ENCODE results near the gene JPT1.
"Not testable (repeated sequence)": the region's sequence is repeated elsewhere in the genome, so short reads cannot be mapped to it uniquely, and the experiment has no call there.

JPT1 gene

DNA sequence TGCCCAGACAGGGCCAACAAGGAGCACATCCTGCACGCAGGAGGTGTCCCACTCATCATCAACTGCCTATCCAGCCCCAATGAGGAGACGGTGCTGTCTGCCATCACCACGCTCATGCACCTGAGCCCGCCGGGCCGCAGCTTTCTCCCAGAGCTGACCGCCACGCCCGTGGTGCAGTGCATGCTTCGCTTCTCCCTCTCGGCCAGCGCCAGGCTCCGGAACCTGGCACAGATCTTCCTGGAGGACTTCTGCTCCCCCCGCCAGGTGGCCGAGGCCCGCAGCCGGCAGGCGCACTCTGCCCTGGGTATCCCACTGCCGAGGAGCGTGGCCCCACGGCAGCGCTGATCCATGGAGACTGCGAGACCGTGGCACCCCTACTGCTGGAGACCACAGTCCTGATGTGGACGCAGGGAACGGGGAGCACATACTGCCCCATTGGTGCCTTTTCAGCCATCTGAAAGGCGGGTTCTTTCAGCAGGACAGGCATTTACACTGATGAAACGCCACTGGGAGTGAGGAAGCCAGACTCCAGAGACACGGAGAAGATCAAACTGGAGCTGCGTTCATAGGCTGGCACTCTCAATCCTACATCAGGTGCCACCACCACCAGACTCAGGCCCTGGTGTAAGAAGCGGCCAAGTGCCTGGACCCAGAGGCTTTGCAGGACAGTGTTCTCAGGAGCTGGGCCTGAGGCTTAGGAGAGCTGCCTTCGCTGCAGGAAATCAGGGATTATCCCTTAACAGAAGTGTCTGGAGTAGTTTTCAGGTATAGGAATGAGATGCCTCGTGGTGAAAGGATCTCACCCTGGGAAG lies 25.4 kb downstream of the JPT1 start:
- DNase-seq, result no peak

DNA sequence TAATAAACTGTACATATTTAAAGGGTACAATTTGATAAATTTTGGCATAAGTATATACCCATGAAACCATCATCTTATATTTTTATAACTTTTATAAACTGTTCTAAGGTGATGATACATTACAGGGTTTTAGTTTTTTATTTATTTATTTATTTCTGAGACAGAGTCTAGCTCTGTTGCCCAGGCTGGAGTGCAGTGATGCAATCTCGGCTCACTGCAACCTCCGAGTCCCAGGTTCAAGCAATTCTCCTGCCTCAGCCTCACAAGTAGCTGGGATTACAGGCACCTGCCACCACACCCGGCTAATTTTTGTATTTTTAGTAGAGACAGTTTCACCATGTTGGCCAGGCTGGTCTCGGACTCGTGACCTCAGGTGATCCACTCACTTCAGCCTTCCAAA lies 26.4 kb downstream of the JPT1 start:
- DNase-seq, result not testable (repeated sequence)

DNA sequence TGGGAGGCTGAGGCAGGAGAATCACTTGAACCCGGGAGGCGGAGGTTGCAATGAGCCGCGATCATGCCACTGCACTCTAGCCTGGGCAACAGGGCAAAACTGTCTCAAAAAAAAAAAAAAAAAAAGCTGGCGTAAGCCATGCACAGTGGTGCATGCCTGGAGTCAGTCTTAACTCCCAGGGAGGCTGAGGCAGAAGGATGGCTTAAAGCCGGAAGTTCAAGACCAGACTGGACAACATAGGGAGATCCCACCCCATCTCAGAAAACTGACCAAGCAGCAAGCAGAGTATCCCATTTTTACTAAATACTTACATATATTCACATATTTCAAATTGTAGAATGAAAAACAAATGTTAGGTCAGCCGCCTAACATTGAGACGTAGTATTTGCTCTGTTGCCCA lies 27.4 kb downstream of the JPT1 start:
- DNase-seq, result no peak

DNA sequence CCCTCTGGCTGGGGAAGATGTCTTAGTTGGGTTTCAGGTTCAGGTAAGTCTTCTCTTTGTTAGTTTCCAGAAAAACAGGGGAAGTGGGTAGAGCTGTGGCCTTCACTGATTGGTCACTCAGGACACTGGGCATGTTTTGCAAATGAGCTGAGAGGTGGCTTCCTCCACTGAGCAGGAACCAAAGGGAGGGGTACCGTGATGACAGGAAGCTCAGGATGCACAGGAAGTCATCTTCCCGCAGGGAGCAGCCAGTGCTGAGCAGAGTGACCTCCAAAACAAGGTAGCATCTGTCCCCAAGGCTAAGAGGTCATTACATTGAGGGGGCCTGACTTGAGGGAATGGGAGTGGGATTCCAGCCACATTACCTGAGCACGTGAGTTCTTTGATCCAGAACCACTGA lies 28.3 kb downstream of the JPT1 start:
- DNase-seq, result no peak

DNA sequence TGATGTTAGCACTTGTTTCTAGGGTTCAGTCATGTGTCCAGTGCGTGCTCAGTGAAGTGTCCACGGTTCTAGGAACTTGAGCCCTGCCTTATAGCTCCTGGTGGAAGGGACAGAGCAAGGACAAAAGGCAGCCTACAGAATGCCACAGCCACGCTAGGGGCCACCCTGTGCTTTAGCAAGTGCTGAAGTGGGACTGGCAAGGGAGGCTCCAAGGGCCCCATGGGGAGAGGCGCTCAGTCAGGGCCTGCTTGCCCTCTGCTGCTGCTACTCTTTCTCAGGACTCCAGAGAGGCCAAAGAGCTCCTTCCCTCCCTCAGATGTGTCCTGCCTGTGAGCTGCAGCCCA lies 29.5 kb downstream of the JPT1 start:
- DNase-seq, result no peak

DNA sequence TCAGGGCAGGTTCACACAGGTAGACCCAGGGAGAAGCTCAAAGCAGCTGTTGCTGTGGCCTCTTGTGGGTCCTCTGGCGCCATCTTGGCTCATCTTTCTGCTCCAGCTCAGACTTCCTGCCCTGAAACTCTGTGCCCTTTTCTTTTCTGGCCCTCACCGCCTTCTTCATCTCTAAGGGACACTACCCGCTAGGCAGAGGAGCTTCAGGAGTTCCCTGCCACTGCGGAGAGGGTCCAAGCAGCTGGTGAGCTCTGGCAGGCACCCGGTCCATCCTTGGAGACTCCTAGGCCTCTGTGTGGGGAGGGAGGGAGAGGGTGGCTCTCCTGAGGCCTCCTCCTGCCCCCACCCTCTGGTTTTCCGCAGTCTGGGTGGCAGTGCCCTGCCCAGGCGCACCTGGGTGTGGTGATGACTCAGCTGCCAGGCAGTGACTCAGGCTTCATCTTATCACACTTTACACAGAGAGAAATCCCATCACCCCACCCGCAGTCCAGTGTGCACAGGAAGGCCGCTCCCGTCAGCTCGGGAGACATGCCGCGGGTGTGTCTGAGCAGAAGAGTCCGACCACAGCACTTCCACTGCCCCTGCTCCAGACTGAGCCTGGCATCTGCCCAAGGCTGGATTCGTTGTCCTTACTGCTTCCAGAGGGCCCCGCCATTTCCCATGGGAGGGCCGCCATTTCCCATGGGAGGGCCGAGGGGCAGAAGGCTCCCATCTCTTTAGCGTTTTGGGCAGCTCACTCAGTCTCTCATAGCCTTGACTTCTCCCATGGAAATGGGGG lies 30.1 kb downstream of the JPT1 start:
- DNase-seq, result peak; percentile 60

DNA sequence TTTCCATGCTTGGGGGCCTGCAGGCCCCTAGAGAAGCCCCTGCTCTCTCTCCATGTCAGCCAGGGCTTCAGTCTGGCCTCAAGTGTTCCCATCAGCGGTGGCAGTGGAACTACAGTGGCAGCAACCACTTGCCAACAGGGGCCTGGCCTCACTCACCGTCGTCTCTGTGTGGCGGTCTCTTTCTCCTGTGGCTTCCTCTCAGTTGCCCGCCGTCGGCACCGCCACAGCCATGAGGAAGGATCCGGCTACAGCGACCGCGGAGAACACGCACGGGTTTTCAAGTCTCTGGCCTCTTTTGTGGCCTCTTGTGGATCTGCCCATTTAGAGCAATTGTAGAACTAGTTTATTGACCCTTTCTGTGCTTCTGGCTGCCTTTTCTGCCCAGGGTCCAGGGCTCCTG lies 36.0 kb downstream of the JPT1 start:
- no peak for DNase-seq

DNA sequence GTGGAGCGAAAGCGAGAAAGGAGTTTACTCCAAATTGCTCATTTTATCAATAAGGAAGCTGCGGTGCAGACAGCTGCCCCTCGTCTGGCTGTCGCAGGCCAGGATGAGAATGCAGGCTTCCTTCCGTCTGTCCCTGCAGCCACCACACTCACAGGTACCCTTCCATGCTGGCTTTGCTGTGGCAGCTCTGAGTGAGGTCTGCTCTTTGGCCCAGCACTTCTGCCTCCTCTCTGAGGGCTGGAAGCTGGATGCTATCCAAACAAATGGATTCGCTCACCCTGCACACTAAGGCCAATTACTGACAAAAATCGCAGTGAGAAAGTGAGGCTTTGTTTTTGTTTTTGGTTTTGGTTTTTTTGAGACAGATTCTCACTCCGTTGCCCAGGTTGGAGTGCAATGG lies 37.6 kb downstream of the JPT1 start:
- DNase-seq, result no peak

DNA sequence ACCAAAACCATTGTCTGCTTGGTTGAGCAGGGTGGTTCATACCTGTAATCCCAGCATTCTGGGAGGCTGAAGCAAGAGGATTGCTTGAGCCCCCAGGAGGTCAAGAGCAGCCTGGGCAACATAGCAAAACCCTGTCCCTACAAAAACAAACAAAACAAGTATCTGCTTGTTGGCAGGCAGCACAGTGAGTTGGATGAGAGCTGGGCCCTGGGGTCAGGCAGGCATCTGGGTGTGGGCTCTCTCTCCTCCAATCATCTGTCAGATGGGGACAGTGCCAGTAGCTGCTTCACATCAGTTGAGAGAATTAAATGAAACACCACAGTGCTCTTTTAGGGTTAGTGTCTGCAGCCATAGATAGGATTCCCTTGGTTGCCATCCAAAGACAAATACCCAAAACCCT lies 38.8 kb downstream of the JPT1 start:
- no peak for DNase-seq

DNA sequence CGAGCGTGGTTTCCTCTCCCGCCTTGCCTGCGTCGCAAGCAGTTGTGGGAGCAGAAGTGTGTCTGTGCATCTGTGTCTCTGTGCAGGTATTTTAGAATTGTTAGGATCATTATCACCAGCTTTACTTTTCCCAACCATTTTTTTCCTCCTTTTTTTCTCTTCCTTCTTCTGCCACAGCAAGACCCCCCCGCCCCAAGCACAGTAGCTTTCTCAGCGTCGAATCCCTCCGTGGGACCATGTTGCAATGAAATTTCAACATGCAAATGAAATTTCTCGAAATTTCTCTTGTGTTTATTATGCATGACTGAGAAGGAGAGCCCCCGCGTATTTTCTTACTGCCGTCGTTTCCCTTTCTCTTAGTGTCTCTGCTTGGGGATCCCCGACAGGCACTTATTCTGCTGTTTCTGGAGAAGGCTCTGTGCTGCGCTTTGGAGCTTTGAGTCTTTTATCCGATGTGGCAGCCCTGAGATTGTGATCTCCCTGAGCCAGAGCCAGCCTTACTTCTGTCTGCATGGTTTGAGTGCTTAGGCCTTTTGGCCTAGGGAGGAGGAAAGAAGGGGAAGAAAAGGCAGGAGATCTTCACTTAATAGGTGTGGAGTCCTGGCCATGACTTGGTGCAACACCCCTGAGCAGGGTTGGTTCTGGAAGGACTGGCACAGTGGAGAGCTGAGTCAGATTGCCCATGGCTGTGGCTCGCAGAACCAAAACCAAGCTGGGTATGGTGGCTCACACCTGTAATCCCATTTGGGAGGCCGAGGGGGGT lies 39.6 kb downstream of the JPT1 start:
- DNase-seq, result no peak

DNA sequence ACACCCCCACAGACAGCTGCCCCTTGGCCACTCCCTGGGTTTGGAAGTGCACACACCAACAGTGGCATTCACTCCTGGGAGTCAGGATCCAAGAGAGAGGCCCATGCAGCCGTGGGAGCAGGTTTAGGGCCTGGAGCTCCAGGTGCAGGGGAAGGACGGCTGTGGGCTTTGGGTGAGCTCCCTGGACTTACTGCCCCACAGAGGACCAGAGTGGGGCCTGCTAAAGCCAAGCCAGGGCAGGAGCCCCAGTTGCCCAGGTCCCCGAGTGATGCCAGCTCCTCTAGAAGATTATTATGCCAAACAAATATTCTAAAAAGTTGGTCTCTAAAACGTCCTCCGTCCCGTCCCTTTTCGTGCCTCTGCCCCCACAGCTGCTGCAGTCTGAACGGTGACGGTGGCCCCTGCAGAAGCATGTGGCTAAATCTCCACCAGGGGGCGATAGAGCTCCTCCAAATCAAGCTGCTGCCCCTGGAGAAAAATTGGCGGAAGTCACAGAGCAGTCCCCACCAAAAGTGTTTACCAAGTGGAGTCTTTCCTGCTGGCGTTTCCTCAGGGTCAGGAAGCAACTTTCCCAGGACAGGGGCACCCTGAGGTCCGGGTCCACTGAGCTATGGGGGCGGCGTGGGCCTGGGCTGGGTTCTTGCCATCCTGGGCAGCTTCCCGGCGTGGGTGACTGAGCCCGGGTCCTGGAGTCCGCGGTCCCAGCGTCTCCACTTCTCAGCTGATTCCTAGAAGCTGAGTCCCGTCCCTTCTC lies 40.3 kb downstream of the JPT1 start:
- DNase-seq, result peak; percentile 73

DNA sequence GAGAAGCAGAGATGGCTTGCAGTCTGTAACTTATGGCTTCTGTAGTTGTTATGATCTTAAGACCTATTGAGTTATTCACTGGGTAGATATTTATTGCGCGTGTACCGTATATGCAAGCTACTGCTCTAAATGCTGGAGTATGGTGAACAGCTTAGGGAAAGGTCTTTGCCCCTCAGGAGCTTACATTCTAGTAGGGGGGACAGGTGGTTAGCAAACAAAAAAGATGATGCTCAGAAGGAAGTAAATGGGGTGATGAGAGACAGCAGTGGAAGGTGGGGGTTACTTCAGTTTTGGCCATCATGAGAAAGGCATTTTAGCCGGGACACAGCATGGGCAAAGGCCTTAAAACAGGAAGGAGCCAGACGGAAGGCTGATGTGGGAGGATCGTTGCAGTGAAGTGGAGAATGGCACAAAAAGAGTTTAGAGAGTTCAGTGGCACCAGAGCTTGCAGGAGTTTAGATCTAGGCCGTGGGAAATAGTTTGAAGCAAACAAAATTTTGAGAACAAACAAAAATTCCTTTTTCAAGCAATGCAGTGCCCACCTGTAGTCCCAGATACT lies 42.5 kb downstream of the JPT1 start:
- DNase-seq, result no peak

DNA sequence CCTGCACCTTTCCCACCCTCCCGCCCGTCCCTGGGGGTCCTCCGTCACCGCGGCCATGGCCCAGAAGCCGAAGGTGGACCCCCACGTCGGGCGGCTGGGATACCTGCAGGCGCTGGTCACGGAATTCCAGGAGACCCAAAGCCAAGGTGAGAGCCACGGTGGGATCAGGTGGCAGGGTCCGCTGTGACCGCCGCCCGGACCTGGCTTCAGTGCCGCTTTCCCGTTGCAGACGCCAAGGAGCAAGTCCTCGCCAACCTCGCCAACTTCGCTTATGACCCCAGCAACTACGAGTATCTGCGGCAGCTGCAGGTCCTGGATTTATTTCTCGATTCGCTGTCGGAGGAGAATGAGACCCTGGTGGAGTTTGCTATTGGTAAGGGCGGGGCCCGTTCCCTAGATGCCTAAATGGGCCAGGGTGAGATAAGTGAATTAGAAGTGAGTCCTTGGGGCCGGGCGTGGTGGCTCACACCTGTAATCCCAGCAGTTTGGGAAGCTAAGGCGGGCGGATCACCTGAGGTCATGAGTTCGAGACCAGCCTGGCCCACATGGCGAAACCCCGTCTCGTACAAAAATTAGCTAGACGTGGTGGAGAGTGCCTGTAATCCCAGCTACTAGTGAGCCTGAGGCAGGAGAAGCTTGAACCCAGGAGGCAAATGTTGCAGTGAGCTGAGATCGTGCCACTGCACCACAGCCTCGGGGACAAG lies 43.9 kb downstream of the JPT1 start:
- no peak for DNase-seq

DNA sequence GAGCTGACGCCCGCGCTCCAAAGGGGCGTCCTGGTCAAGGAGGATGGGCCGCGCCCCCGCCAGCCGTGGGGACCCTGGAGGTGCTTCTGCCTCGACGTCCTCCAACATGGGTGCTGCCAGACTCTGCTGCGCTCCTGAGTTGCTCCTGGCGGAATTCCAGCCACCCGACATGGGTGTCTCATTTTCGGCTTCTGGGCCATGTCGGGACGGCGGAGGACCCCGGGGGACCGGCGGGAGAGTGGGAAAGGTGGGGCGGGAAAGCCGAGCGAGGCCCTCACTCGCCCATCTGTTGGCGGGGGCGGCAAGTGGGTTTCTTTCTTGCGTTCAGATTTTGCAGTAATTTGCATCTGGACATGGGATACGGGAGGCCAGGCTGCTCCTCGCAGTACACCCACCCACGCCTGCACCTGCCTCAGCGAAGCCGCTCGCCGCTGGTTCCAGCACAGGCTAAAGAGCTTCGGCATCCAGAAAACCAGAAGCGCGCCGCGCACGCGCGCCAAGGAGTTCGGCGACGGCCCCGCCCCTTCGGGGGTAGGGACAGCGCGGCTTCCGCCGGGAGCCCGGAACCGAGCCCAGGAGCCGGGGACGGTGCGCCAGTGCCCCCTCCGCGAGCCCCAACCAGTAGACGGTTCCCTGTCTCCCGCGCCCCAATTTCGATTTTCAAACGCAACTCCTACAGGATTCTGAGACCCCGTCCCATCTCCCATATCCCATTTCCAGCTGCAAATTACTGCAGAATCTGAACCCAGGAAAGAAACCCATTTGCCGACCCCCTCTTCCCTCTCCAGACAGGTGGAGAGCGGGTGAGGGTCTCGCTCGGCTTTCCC lies 44.7 kb downstream of the JPT1 start, which contains the start of gene ARMC7:
Gene ARMC7 (plus strand): TSS at position 563 of the 827 bp plus-strand sequence. CDS start 320 bp downstream, outside the sequence.
- DNase-seq, result peak; percentile 79

DNA sequence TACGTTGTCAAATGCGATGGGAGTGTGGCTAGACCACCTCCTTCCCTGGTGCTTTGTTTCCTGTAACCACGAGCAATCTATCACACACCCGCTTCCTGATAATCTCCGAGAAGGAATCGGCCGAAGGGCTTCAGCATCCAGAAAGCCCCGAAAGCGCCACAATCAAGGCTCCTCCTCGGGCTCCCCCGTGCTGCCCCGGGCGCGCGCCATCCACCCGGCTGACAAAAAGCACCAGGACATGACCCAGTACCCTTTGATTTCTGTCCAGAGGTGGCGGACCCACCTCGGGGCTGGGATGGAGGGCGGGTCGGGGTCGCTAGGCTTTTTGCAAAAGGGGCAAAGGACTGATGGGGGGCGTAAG lies 45.3 kb downstream of the JPT1 start:
- no peak for DNase-seq

DNA sequence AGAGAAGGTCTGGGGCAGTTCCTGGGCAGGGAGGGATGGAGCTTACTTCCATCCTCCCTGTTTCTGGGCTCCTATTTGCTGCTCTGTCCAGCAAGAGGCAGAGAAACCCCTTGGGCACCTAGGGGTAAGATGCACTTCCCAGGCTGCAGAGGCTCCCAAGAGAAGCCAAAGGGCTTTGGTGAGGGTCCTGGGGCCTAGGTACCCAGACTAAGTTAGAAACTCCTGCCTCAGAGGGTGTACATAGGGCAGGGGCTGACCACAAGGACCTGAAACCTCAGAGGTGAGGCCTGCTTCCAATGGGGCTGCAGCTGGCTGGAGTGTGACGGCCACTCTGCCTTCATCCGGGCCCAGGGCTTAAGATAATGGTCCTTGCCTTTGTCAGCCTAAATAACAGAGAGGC lies 46.1 kb downstream of the JPT1 start:
- DNase-seq, result no peak

DNA sequence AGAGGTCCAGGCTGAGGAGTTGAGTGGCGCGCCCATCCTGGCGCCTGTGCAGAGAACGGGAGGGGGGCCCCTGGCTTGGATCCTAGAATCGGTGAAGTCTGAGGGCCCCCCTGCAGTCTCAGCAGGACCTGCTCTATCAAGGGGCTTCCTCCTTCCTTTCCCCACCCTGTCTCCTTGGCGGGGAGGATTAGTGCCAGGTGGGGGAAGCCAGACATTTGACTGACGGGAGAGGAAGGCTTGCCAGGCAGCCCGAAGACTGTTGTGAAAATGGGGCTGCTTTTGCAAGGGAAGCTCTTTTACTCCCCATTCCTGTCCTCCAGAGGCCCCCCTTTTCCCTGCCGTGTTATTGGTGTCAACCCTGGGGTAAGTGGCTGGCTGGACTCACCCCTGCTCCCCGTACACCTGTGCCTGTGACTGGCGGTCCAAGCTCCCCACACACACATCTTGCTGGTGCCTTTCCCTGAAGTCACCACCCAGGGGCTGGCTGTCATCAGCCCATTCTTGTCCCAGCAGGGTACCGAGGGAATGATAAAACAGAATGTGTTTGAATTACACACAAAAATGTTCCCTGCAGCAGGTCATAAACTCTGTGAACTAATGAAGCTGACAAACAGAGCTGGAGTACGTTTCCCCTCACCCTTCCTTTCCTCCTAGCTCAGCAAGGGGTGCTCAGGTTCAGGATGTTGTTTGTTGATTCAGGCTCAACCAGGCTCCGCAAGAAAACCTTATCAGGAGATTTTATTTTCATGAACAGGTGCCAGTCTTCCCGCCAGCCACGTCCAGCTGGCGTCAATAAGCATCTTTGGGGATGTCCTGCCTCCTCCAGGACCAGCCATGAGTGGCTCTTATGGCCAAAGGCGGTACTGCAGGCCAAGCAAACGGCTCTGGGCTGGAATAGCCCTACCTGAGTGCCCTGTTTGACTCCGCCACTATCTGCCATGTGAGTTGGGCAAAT lies 48.9 kb downstream of the JPT1 start:
- DNase-seq, result peak; percentile 83

DNA sequence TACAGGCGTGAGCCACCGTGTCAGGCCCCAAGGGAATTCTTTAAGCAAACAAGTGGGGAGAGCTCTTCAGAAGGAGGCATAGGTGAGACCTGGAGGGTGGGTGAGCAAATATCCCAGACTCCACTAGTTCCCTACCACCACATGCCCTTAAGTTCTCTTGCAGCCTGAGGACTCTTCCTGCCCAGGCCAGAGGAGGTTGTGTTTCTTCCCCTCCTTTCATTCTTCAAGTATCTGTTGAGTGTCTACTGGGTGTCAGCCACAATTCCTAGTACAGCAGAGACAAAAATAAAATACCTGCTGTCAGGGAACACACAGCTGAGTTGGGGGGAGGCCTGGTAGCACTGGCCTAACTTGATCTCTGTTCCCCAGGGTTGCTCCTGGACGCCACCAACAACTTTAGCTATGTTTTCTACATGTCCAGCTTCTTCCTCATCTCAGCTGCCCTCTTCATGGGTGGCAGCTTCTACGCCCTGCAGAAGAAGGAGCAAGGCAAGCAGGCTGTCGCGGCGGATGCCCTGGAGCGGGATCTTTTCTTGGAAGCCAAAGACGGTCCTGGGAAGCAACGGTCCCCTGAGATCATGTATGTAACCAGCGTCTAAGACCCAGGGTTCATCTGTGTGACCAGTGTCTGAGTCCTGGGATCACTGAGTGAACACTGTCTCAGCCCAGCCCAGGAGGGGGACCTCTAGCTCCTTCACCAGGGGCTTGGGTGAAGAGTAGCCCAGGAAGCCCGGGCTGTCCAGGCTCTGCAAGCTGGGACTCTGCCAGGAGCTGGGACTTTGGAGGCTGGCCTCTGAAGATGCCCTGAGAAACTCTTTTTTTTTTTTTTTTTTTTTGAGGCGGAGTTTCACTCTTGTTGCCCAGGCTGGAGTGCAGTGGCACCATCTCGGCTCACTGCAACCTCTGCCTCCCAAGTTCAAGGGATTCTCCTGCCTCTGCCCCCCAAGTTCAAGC lies 50.4 kb downstream of the JPT1 start:
- no peak for DNase-seq

DNA sequence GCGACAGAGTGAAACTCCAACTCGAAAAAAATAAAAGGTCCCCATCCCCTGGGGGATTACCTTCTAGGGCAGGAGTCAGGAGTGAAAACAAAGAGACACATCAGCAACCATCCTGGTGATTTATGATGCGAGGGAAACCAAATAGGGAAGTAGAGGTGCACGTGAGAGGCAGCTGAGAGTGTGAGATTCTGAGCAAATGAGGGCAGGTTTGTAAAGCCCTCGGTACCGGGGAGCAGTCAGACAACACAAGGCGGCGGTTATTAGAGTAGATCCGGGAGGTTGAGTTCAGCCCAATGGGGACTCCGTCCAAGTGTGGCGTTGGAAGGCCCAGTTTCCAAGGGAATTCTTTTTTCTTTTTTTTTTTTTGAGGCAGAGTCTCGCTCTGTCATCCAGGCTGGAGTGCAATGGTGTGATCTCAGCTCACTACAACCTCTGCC lies 51.9 kb downstream of the JPT1 start:
- DNase-seq, result no peak

Measured in COR-L47 (cell line).